HG03064 (cell line): ENCODE results near the gene CCBE1.

Experiments
- ATAC-seq: cut with Tn5 transposase; IDR thresholded peaks from one replicate; pipeline ENCODE4 v1.9.1; 2021; ENCODE audit warnings: low read depth; ENCODE audit not compliant: unreplicated experiment

Gene CCBE1

GRCh38 chr18:59509481-59510442, 187.5 kb downstream of the CCBE1 start:
- no peak for ATAC-seq

- no peak for ATAC-seq
These were observed 191.9 kb downstream of the CCBE1 start for GRCh38 chr18:59505356-59505755.

GRCh38 chr18:59502274-59503175, 194.7 kb downstream of the CCBE1 start:
- ATAC-seq, result no peak

- ATAC-seq, result no peak
These were observed 195.3 kb downstream of the CCBE1 start for GRCh38 chr18:59501920-59502273.

GRCh38 chr18:59500765-59501164, 196.5 kb downstream of the CCBE1 start:
- ATAC-seq, result no peak

- ATAC-seq, result no peak
These were observed 198.6 kb downstream of the CCBE1 start for GRCh38 chr18:59498506-59499086.

DNA sequence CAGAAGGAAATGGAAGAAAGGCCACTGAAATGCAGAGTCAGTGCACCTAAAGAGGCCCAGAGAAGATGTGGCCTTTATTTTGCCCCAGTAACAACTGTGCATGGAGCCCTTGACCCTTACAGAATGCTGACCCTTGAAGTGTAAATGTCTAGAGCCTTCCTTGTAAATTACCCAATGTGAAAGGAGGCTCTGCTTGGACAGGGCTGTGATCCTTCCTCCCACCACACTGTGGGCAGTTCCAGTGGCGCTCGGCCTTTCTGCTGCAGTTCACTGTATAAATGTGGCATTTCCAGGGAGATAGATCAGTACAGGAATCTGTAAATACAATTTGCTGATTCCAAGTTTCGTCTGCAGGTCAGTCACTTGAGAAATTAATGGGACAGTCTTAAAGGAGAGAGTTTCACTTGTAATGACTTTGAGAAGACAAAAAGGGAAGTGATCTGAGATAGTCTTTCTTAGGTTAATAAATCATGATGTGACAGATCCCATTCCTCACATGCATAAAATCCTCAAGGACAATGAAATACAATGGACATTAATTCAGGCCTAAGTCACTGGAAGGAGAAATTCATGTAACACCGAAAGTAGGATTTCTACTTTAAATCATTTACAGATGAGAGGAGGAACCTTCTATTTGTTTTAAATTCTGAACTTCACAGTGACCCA, 204.3 kb downstream of the CCBE1 start:
- no peak for ATAC-seq

DNA sequence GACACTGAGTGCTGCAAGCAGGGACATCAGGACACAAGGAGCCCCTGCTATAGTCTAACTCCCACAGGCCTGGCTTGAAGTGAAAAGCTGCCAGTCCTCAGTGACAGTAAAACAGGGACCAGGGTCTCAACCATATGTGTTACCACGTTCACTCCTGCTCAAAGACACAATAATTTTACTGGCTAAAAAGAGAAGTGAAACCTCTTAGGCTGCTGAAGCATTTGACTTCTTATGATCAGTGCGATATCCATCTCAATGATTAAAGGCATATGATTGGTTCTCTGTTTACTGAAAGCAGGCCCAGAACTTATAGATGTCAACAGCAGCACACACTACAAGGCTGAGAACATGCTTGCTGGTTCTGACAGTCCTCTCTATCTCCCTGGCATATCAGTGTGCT, 208.3 kb downstream of the CCBE1 start:
- ATAC-seq, result no peak

DNA sequence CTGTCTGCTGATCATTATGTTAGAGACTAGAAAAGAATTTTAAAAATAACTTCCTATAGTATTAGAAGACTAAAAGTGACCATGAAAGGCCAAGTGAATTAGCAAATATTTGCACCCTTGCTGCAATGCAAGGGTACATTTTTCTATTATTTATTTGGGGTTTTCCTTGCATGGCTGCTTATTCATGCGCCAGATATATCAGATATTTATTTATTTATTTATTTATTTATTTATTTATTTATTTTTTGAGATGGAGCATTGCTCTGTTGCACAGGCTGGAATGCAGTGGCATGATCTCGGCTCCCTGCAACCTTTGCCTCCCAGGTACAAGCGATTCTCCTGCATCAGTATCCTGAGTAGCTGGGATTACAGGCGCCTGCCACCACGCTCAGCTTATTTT, 211.8 kb downstream of the CCBE1 start:
- no peak for ATAC-seq

- no peak for ATAC-seq
These were observed 212.5 kb downstream of the CCBE1 start for GRCh38 chr18:59484561-59485328.

GRCh38 chr18:59484131-59484530, 213.1 kb downstream of the CCBE1 start:
- no peak for ATAC-seq

DNA sequence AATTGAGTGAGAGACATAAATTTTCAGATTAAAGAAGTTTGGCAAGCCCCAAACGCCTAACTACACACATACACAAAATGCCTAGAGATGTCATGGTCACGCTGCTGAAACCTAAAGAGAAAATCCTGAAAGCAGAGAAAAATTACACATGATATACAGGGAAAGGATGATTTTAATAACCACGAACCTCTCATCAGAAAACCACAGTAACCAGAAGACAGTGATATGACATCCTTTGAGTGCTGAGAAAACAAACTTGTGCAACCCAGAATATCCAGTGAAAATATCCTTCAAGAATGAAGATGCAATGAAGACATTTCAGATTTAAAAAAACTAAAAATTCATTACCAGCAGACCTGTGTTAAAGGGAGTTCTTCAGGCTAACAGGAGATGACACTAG, 215.8 kb downstream of the CCBE1 start:
- ATAC-seq, result no peak

DNA sequence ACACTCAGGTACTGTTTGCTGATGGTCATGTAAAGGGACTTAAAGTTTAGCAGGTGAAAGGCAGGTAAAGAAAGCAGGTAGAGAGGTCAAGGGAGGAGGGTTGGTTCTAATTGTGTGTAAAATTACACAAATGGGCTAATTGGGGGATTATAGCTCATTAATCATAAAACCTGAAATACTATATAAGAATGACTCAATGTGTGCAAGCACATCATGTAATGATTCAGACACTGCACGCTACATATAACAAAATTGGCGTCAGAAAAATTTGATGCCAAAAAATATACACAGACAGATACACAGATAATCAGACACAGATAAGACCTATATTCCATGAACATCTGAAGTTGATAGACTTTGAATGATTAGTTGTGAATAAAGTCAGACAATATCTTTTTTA, 217.4 kb downstream of the CCBE1 start:
- ATAC-seq, result no peak

DNA sequence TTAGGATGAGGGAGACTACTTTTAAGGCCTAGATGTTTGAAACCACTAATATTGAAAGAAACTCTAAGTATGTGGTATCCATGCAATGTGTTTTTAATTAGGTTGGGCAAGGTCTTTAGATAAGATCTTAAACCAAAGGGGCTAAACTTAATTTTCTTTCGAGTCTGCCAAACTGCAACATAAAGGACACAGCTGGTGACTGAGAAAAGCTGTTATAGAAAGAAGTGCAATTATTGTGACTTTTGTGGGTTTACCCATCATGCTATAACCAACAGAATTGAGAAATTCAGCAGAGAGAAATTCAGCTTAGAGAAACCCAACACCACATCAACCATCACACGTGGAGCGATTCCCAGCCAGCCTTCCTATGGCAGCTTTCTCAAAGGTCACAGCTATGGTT, 218.6 kb downstream of the CCBE1 start:
- no peak for ATAC-seq

DNA sequence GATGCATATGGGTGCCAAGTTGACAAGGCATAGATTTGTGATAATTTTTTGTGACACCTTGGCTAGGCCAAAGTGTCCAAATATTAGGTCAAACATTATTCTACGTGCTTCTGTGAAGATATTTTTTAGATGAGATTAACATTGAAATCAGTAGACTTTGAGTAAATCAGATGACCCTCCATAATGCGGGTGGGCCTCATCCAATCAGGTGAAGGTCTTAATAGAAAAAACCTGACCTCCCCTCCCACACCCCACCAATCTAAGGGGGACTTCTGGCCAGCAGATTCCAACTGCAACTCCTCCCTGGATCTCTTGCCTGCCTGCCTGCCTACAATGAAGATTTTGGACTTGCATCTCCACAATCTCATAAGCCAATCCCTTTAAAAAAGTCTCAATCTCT, 219.4 kb downstream of the CCBE1 start:
- no peak for ATAC-seq

DNA sequence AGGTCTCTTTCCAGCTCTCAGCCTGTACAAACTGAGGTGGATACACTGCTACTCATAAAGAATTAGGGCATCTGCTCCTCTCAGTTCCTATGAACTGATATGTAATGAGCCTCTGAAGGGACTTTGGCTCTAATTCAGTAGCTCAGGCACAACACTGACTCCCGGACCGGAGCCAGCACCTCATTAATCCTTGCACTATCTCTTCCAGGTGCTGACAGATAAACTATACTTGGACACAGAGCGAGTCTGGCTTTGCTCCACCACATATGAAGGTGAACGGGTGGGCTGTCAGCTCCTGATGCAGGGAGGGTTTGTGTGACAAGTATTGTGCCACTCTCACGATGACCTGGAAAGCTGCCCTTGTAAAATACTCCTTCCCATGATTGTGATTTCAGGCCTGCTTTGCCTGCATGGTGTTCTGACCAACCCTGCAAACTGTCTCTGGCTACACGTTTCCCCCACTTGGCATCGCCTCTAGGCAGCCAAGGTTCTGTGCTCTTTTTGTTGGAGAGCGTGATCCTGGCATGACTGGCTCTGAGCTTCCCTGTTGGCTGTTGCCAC, 226.6 kb downstream of the CCBE1 start:
- ATAC-seq, result no peak

- ATAC-seq, result no peak
These were observed 227.6 kb downstream of the CCBE1 start for GRCh38 chr18:59469463-59470180.

GRCh38 chr18:59468821-59469220, 228.4 kb downstream of the CCBE1 start:
- ATAC-seq, result no peak

GRCh38 chr18:59467497-59467896, 229.7 kb downstream of the CCBE1 start:
- ATAC-seq, result no peak
